HepG2 (cell line): ENCODE results near the gene CD24. TPM values are rescaled to one million over a fixed set of nuclear protein-coding genes. Genes with fewer than 3 reads are reported as not detected.

Source experiments
- ATAC-seq: fragments of 200-7000 bp; cut with Tn5 transposase; 3 replicates; pipeline ENCODE4 v1.9.1; 2020; ENCODE audit warnings: mild to moderate bottlenecking, moderate library complexity
- BruUV-seq: library from RNA; stranded (reverse); fragments of 400-500 nt; replicated peaks from 2 replicates; lab custom pipeline; 2021; lab: Mats Ljungman, UMichigan
- CTCF ChIA-PET: fragments of 300-600 bp; formaldehyde crosslinking; extraction: SDS; loops from one replicate; lab custom pipeline; 2021; ENCODE audit warnings: low total read pairs, inconsistent platforms, low intra/inter-chr PET ratio; lab: Yijun Ruan, JAX
- POLR2A ChIA-PET: fragments of 350-600 bp; sonication (Branson Sonifier 250); formaldehyde crosslinking; loops from one replicate; lab custom pipeline; 2020; ENCODE audit warnings: antibody characterized with exemption, inconsistent platforms; lab: Yijun Ruan, JAX
- DNase-seq: peaks from one replicate; pipeline ENCODE4 v3.0.0-alpha.2; 2015; ENCODE audit warnings: low spot score
- FAIRE-seq: peaks from 3 replicates; lab custom pipeline; 2011; peaks lifted over from hg19 to GRCh38; lab: Jason Lieb, UNC
- H2AFZ ChIP-seq: one replicate; pipeline ENCODE4 v1.6.1; 2011; ENCODE audit warnings: low read length, inconsistent platforms
- H3K27ac ChIP-seq: fragments of 300-600 bp; 3 replicates; pipeline ENCODE4 v1.8.0; 2011; ENCODE audit warnings: mixed run types, mild to moderate bottlenecking, mixed read lengths, low read length, inconsistent platforms; ENCODE audit not compliant: insufficient read depth; ENCODE audit errors: extremely low read length
- H3K27me3 ChIP-seq, 2 experiments: fragments of 200-600 bp in 1 of 2; 2 replicates in 1 of 2; 3 replicates in 1 of 2; pipeline versions ENCODE4 v1.6.0 to v1.8.0; 2011; ENCODE audit warnings: low read length in 2 of 2, mild to moderate bottlenecking in 2 of 2, moderate library complexity in 2 of 2, inconsistent platforms in 1 of 2; ENCODE audit not compliant: insufficient read depth in 2 of 2, control insufficient read depth in 1 of 2
- H3K36me3 ChIP-seq, 2 experiments: fragments of 200-600 bp in 1 of 2; replicated peaks in 1 of 2; 2 replicates in 1 of 2; 3 replicates in 1 of 2; pipeline versions ENCODE4 v1.5.1 to v1.8.0; 2011; ENCODE audit warnings: low read length in 2 of 2, inconsistent platforms in 1 of 2; ENCODE audit not compliant: insufficient read depth in 2 of 2, control insufficient read depth in 1 of 2
- H3K4me1 ChIP-seq: 2 replicates; pipeline ENCODE4 v1.5.1; 2012; ENCODE audit warnings: low read length, inconsistent platforms; ENCODE audit not compliant: insufficient read depth
- H3K4me2 ChIP-seq: 2 replicates; pipeline ENCODE4 v1.6.0; 2011; ENCODE audit warnings: low read depth, low read length, inconsistent platforms
- H3K4me3 ChIP-seq, 3 experiments: fragments of 200-600 bp in 1 of 3; sonication (generic), shearing (Covaris generic) in 1 of 3; replicated peaks in 1 of 3; 2 replicates each; pipeline ENCODE4 v1.5.1; 2011 to 2016; ENCODE audit warnings: low read length in 3 of 3, inconsistent platforms in 2 of 3, low read depth in 2 of 3, mild to moderate bottlenecking in 2 of 3, control low read depth in 1 of 3, mixed read lengths in 1 of 3; ENCODE audit not compliant: insufficient read depth in 1 of 3
- H3K79me2 ChIP-seq: one replicate; pipeline ENCODE4 v1.6.1; 2011; ENCODE audit warnings: low read length, inconsistent platforms; ENCODE audit not compliant: insufficient read depth
- H3K9ac ChIP-seq: 2 replicates; pipeline ENCODE4 v1.6.0; 2011; ENCODE audit warnings: mild to moderate bottlenecking, low read depth, low read length, inconsistent platforms; ENCODE audit not compliant: insufficient read depth
- H3K9me3 ChIP-seq: 2 replicates; pipeline ENCODE4 v1.5.1; 2012; ENCODE audit warnings: mild to moderate bottlenecking, low read length
- H4K20me1 ChIP-seq: 2 replicates; pipeline ENCODE4 v1.6.0; 2011; ENCODE audit warnings: inconsistent platforms, mild to moderate bottlenecking, low read length, moderate library complexity; ENCODE audit not compliant: insufficient read depth
- AHDC1 ChIP-seq: sonication (generic); formaldehyde crosslinking; IDR thresholded peaks from 2 replicates; pipeline ENCODE4 v1.5.1; 2020; ENCODE audit warnings: mild to moderate bottlenecking, missing genetic modification reagents, borderline replicate concordance
- CHD4 ChIP-seq: fragments of 200-600 bp; sonication (generic); IDR thresholded peaks from 2 replicates; pipeline ENCODE4 v1.7.0; 2017; ENCODE audit warnings: mild to moderate bottlenecking, low read length, borderline replicate concordance
- HOXA5 ChIP-seq: sonication (generic); formaldehyde crosslinking; IDR thresholded peaks from 2 replicates; pipeline ENCODE4 v1.4.0; 2020; ENCODE audit warnings: missing genetic modification reagents
- KDM5B ChIP-seq: sonication (generic); formaldehyde crosslinking; IDR thresholded peaks from 2 replicates; pipeline ENCODE4 v1.4.0; 2020; ENCODE audit warnings: missing genetic modification reagents, mild to moderate bottlenecking, borderline replicate concordance
- MEIS2 ChIP-seq: sonication (generic); formaldehyde crosslinking; IDR thresholded peaks from 2 replicates; pipeline ENCODE4 v1.9.0; 2021; ENCODE audit warnings: mild to moderate bottlenecking, missing genetic modification reagents
- NFE2L1 ChIP-seq: sonication (generic); formaldehyde crosslinking; IDR thresholded peaks from 2 replicates; pipeline ENCODE4 v1.4.0; 2020; ENCODE audit warnings: missing genetic modification reagents, mild to moderate bottlenecking, borderline replicate concordance
- TAF15 ChIP-seq: fragments of 200-400 bp; formaldehyde crosslinking; IDR thresholded peaks from one replicate; pipeline ENCODE4 v1.6.1; 2018; ENCODE audit warnings: mild to moderate bottlenecking, low read depth, low read length; ENCODE audit not compliant: poor library complexity, severe bottlenecking
- ZBTB7A ChIP-seq: sonication (generic); formaldehyde crosslinking; IDR thresholded peaks from 2 replicates; pipeline ENCODE4 v1.8.0; 2022; ENCODE audit warnings: mild to moderate bottlenecking, missing genetic modification reagents
- ZNF550 ChIP-seq: sonication (generic); formaldehyde crosslinking; IDR thresholded peaks from 2 replicates; pipeline ENCODE4 v1.4.0; 2020; ENCODE audit warnings: mild to moderate bottlenecking, missing genetic modification reagents, borderline replicate concordance
- WGBS: methylation state at CpG from one replicate; pipeline ENCODE4 v1.1.6; 2017; ENCODE audit warnings: low lambda C conversion rate; 5-methylcytosine and 5-hydroxymethylcytosine counted together
- in situ Hi-C: cut with HindIII; loops from 2 replicates; pipeline ENCODE4 v1.10.0; 2017; ENCODE audit warnings: low pct_unique_long_range_greater_than_20kb; ENCODE audit not compliant: extremely low pct_ligation_motif_present
- intact Hi-C: fragments of 100-400 bp; cut with micrococcal nuclease; formaldehyde crosslinking; loops from one replicate; pipeline ENCODE4 v1.10.0; 2022; ENCODE audit not compliant: unreplicated experiment
- polyA plus RNA-seq, 8 experiments: library from polyadenylated mRNA; depleted of rRNA in 3 of 8; stranded (reverse) in 7 of 8; unstranded in 1 of 8; fragments of >200 nt; fragmentation: Illumina TruSeq in 4 of 8; extraction: Trizol in 4 of 8; gene quantifications; 2 replicates each; pipeline versions ENCODE4 v1.2.1 to v1.2.3, GENCODE V29; 2011 to 2016; ENCODE audit warnings: low read depth in 4 of 8, missing spikeins in 1 of 8, mixed read lengths in 1 of 8; ENCODE audit not compliant: insufficient read depth in 1 of 8
- total RNA-seq, 5 experiments: library from RNA; depleted of rRNA; stranded (reverse); fragments of >200 nt; fragmentation: Illumina TruSeq; extraction: Trizol; gene quantifications; 2 replicates each; pipeline ENCODE4 v1.2.3, GENCODE V29; 2016; ENCODE audit warnings: low read depth in 1 of 5
- TF ChIP-seq, protein P1 (sequence below): IDR thresholded peaks from 2 replicates; pipeline ENCODE4 v1.6.1; 2016; ENCODE audit warnings: missing compliant biosample characterization, missing genetic modification reagents, borderline replicate concordance
- TF ChIP-seq, protein P2 (sequence below): sonication (generic); formaldehyde crosslinking; IDR thresholded peaks from 2 replicates; pipeline ENCODE4 v1.4.0; 2020; ENCODE audit warnings: missing genetic modification reagents

The CD24 gene
- total and polyA plus RNA-seq, 2 of the 13 experiments (the other 11 are each of a cell fraction or from before 2014, with no cell fraction given): 11.3 to 30.5 TPM

DNA sequence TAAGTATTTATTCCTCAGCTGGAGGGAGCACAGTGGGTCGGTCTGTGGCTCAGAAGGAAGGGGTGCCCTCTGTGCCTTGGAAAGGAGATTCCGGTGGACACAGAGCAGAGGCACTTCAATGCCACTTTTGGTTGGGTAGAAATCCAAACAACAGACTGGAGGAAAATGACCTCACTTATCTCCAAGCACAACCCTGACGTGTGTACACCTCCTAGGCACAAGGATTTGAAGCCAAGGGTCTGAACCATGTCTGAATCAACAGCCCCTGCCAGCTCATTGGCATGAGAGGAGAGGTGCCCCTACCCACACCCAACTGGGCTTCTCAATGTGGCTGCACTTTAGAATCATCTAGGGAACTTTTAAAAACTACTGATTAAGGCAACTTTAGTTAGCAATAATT, 13.4 kb downstream of the CD24 start (continued):
- TF ChIP-seq AHDC1: no peak
- no peak for TF ChIP-seq ZBTB7A
- TF ChIP-seq NFE2L1: no peak

DNA sequence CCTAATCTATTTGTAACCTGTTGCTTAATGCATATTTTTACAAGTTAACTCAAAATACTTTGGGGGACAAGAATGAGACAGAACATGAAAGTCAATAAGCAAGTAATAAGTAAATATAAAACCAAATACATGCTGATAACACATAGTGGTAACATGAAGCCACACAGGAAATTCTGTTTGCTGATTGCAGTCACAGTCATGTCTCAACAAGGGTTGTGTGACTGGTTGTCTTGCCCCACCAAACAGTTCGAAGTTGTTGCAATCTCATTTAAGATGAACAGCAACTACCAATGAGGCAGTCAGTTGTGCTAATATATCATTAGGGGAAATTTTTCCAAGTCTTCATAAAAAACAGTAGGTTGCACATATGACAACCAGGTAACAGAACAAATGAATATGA, 14.5 kb downstream of the CD24 start:
- Histone ChIP-seq H3K9me3 (no peaks in the 10 kb centered on the region), H3K27ac (no peak overlapping the region), H3K4me2 (no peak overlapping the region), H3K4me3 (no peak overlapping the region), H3K4me1 (no peaks in the 10 kb centered on the region), H4K20me1 (no peaks in the 10 kb centered on the region), H3K79me2 (no peaks in the 10 kb centered on the region), H3K27me3 (peaks cover 0 to 4% of the 10 kb centered on the region in 2 experiments; a peak in 1 of 5 replicates), H3K9ac (no peak overlapping the region), H3K36me3 (no peaks in the 10 kb centered on the region), H2AFZ (no peak overlapping the region)
- intact Hi-C loops (no loop called here), in situ Hi-C loops (no loop called here)
- POLR2A ChIA-PET: no interaction called here
- whole genome bisulfite sequencing: 0% methylated on average over 1 of the region's 1 CpG
- BruUV-seq: no TSS peak
- FAIRE-seq (no peak), ATAC-seq (no peak), DNase-seq (no peak)
- CTCF ChIA-PET: no interaction called here
- TF ChIP-seq MEIS2 (CRISPR knock-in tag): no peak
- TF ChIP-seq KDM5B (CRISPR knock-in tag): no peak
- no peak for TF ChIP-seq CHD4
- no peak for TF ChIP-seq HOXA5
- no peak for TF ChIP-seq TAF15
- no peak for TF ChIP-seq ZNF550 (CRISPR knock-in tag)
- TF ChIP-seq, protein P1, sequence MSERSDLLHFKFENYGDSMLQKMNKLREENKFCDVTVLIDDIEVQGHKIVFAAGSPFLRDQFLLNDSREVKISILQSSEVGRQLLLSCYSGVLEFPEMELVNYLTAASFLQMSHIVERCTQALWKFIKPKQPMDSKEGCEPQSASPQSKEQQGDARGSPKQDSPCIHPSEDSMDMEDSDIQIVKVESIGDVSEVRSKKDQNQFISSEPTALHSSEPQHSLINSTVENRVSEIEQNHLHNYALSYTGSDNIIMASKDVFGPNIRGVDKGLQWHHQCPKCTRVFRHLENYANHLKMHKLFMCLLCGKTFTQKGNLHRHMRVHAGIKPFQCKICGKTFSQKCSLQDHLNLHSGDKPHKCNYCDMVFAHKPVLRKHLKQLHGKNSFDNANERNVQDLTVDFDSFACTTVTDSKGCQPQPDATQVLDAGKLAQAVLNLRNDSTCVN (CRISPR knock-in tag): no peak
- TF ChIP-seq, protein P2, sequence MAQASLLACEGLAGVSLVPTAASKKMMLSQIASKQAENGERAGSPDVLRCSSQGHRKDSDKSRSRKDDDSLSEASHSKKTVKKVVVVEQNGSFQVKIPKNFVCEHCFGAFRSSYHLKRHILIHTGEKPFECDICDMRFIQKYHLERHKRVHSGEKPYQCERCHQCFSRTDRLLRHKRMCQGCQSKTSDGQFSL (CRISPR knock-in tag): no peak
